ENCODE data around the gene OXNAD1. TPM values are rescaled to one million over a fixed set of nuclear protein-coding genes. Genes with fewer than 3 reads are reported as not detected.

OXNAD1 gene
- total RNA-seq, 2 donors from 2014 or later, result 16.1 to 22.4 TPM

- peaks cover 11% of the 10 kb centered on the region for H3K36me3 Mint-ChIP-seq (ENCODE audit: low read depth)
- H3K9me3 Mint-ChIP-seq, result no peaks in the 10 kb centered on the region
- TF ChIP-seq CTCF (conservative IDR thresholded peaks at IDR 0.05), result peak; percentile 76
- no peak overlapping the region for H3K27ac Mint-ChIP-seq
- no peaks in the 10 kb centered on the region for H3K4me1 Mint-ChIP-seq
- H3K9ac ChIP-seq (ENCODE audit: extremely low read depth, low read length, poor library complexity, severe bottlenecking), result no peak overlapping the region
- H3K27ac ChIP-seq (ENCODE audit: low read depth, low read length), result no peak overlapping the region
- no peak overlapping the region for H3K4me3 ChIP-seq (ENCODE audit: low read length)
- H3K9me3 ChIP-seq (ENCODE audit: control insufficient read depth, low read length), result no peaks in the 10 kb centered on the region
- DNase-seq, result peak; percentile 73
- H3K27me3 Mint-ChIP-seq (ENCODE audit: insufficient read depth), result no peaks in the 10 kb centered on the region
- H3K36me3 ChIP-seq (ENCODE audit: control insufficient read depth, insufficient read depth, low read length), result peaks cover 37% of the 10 kb centered on the region
- WGBS, 2 experiments (ENCODE audit: insufficient coverage in 1 of 2, insufficient read length in 1 of 2), result 72 to 84% methylated on average over 3 to 4 of the region's 4 CpGs
- H3K27me3 ChIP-seq (ENCODE audit: control insufficient read depth, insufficient read depth, low read length, poor library complexity, severe bottlenecking), result no peaks in the 10 kb centered on the region
- no peak overlapping the region for H3K4me3 Mint-ChIP-seq
- H3K4me1 ChIP-seq (ENCODE audit: control insufficient read depth, insufficient read depth, low read length), result peaks cover 4% of the 10 kb centered on the region
Observed at GRCh38 chr3:16319307-16319706, 54.3 kb downstream of the OXNAD1 start.

GRCh38 chr3:16319723-16320122 lies 54.7 kb downstream of the OXNAD1 start:
- Histone ChIP-seq H3K4me3 (ENCODE audit: low read length) (no peak overlapping the region), H3K27me3 (ENCODE audit: control insufficient read depth, insufficient read depth, low read length, poor library complexity, severe bottlenecking) (no peaks in the 10 kb centered on the region), H3K4me1 (ENCODE audit: control insufficient read depth, insufficient read depth, low read length) (peaks cover 4% of the 10 kb centered on the region), H3K36me3 (ENCODE audit: control insufficient read depth, insufficient read depth, low read length) (peaks cover 35% of the 10 kb centered on the region), H3K9me3 (ENCODE audit: control insufficient read depth, low read length) (no peaks in the 10 kb centered on the region), H3K9ac (ENCODE audit: extremely low read depth, low read length, poor library complexity, severe bottlenecking) (no peak overlapping the region), H3K27ac (ENCODE audit: low read depth, low read length) (no peak overlapping the region)
- Mint-ChIP-seq H3K27me3 (ENCODE audit: insufficient read depth) (no peaks in the 10 kb centered on the region), H3K9me3 (no peaks in the 10 kb centered on the region), H3K4me3 (no peak overlapping the region), H3K36me3 (ENCODE audit: low read depth) (peaks cover 11% of the 10 kb centered on the region), H3K27ac (no peak overlapping the region), H3K4me1 (no peaks in the 10 kb centered on the region)
- TF ChIP-seq CTCF (conservative IDR thresholded peaks at IDR 0.05), result no peak
- WGBS, 2 experiments (ENCODE audit: insufficient coverage in 1 of 2, insufficient read length in 1 of 2), result 86 to 90% methylated on average over 3 to 4 of the region's 4 CpGs
- DNase-seq, result no peak

- 96% methylated on average over 3 of the region's 3 CpGs for WGBS, 2 experiments (ENCODE audit: insufficient coverage in 1 of 2, insufficient read length in 1 of 2)
- H3K4me1 Mint-ChIP-seq, result peaks cover 3% of the 10 kb centered on the region
- no peak overlapping the region for H3K4me3 ChIP-seq (ENCODE audit: low read length)
- peaks cover 14% of the 10 kb centered on the region for H3K36me3 Mint-ChIP-seq (ENCODE audit: low read depth)
- H3K9me3 Mint-ChIP-seq, result no peaks in the 10 kb centered on the region
- H3K4me1 ChIP-seq (ENCODE audit: control insufficient read depth, insufficient read depth, low read length), result peaks cover 4% of the 10 kb centered on the region
- TF ChIP-seq CTCF (conservative IDR thresholded peaks at IDR 0.05), result no peak
- DNase-seq, result no peak
- no peak overlapping the region for H3K4me3 Mint-ChIP-seq
- H3K27me3 ChIP-seq (ENCODE audit: control insufficient read depth, insufficient read depth, low read length, poor library complexity, severe bottlenecking), result no peaks in the 10 kb centered on the region
- H3K9me3 ChIP-seq (ENCODE audit: control insufficient read depth, low read length), result no peaks in the 10 kb centered on the region
- H3K27me3 Mint-ChIP-seq (ENCODE audit: insufficient read depth), result no peaks in the 10 kb centered on the region
- H3K36me3 ChIP-seq (ENCODE audit: control insufficient read depth, insufficient read depth, low read length), result peaks cover 33% of the 10 kb centered on the region
- H3K9ac ChIP-seq (ENCODE audit: extremely low read depth, low read length, poor library complexity, severe bottlenecking), result no peak overlapping the region
- no peak overlapping the region for H3K27ac ChIP-seq (ENCODE audit: low read depth, low read length)
- no peak overlapping the region for H3K27ac Mint-ChIP-seq
Observed at GRCh38 chr3:16320711-16321110, 55.7 kb downstream of the OXNAD1 start.
